Tibial nerve (tissue), 3 donors: Measurements from ENCODE around the gene P2RY8.

ENCODE experiments used
- POLR2A ChIP-seq, 2 donors: fragments of 450-650 bp; IDR thresholded peaks; one replicate each; pipeline ENCODE4 v1.6.1; 2017; ENCODE audit warnings: antibody characterized with exemption in 2 of 2, mild to moderate bottlenecking in 2 of 2, moderate library complexity in 2 of 2
- TF ChIP-seq, protein P1 (sequence below), 5 experiments: fragments of 200-600 bp in 3 of 5; fragments of 450-650 bp in 2 of 5; sonication (generic) in 3 of 5; IDR thresholded peaks; one replicate each; pipeline ENCODE4 v1.5.1; 2016 to 2019; ENCODE audit warnings: antibody characterized with exemption in 5 of 5, mild to moderate bottlenecking in 3 of 5, moderate library complexity in 2 of 5

DNA sequence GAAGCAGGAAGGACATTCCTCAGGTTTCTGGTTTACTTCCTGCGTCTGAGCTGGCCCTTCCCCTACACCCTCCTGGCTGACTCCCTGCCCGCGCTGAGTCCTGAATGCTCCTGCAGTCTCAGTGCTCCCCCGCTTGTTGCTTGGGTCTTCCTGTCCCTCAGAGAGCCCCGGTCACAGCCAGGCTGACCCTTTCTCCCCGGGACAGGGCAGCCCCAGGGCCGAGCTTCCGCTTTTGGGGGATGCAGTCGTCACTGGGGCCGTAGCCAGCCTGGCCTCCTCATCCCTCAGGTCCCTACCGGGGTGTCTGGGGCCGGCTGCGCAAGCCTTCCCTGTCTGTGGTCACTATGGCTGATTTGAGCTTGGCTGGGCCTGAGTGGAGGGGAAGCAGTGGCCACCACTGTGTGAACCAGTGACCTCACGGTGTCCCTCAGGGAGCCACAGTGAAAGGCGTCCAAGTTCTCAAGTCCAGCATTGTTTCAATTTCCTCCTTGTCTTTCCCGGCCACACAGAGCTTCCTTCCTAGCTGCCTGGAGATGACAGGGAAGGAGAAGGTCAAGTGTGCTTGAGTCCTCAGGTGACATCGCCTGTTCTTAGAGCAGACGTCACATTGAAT is 50.1 kb downstream of the P2RY8 start:
- no peak for TF ChIP-seq POLR2A (IDR thresholded peaks at IDR 0.05)
- TF ChIP-seq, protein P1, sequence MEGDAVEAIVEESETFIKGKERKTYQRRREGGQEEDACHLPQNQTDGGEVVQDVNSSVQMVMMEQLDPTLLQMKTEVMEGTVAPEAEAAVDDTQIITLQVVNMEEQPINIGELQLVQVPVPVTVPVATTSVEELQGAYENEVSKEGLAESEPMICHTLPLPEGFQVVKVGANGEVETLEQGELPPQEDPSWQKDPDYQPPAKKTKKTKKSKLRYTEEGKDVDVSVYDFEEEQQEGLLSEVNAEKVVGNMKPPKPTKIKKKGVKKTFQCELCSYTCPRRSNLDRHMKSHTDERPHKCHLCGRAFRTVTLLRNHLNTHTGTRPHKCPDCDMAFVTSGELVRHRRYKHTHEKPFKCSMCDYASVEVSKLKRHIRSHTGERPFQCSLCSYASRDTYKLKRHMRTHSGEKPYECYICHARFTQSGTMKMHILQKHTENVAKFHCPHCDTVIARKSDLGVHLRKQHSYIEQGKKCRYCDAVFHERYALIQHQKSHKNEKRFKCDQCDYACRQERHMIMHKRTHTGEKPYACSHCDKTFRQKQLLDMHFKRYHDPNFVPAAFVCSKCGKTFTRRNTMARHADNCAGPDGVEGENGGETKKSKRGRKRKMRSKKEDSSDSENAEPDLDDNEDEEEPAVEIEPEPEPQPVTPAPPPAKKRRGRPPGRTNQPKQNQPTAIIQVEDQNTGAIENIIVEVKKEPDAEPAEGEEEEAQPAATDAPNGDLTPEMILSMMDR (IDR thresholded peaks at IDR 0.05) = no peak
